K562 (cell line): Measurements from ENCODE around the gene JAK3.

Experiments used
- CTCF ChIP-seq, 3 experiments: IDR thresholded peaks in 2 of 3; conservative IDR thresholded peaks in 1 of 3; 2 replicates each; pipeline ENCODE4 v1.5.1; 2011 to 2012; ENCODE audit warnings: low read length in 3 of 3, mild to moderate bottlenecking in 3 of 3, control low read depth in 2 of 3, improper control_type of control experiment in 1 of 3, inconsistent platforms in 1 of 3, low read depth in 1 of 3, mixed read lengths in 1 of 3, moderate library complexity in 1 of 3; ENCODE audit not compliant: insufficient read depth in 2 of 3
- DNMT1 ChIP-seq: fragments of 450-650 bp; IDR thresholded peaks from 2 replicates; pipeline ENCODE4 v1.6.1; 2016; ENCODE audit warnings: antibody characterized with exemption, mild to moderate bottlenecking
- KAT8 ChIP-seq: fragments of 450-650 bp; IDR thresholded peaks from 2 replicates; pipeline ENCODE4 v1.6.1; 2016; ENCODE audit warnings: low read depth, mild to moderate bottlenecking
- MAX ChIP-seq: sonication (generic); formaldehyde crosslinking; IDR thresholded peaks from 2 replicates; pipeline ENCODE4 v1.9.0; 2022; ENCODE audit warnings: mild to moderate bottlenecking, missing genetic modification reagents
- SP2 ChIP-seq: IDR thresholded peaks from 2 replicates; pipeline ENCODE4 v1.6.1; 2011; ENCODE audit warnings: mild to moderate bottlenecking, low read depth, low read length, moderate library complexity; ENCODE audit not compliant: poor library complexity, severe bottlenecking; ENCODE audit errors: extremely low read depth
- ZNF274 ChIP-seq: IDR thresholded peaks from 2 replicates; pipeline ENCODE4 v1.6.1; 2011; ENCODE audit warnings: low read depth, mild to moderate bottlenecking, low read length, moderate library complexity, borderline replicate concordance
- TF ChIP-seq, protein P1 (sequence below): fragments of 250-450 bp; sonication (Bioruptor Pico); IDR thresholded peaks from 2 replicates; pipeline ENCODE4 v1.5.0; 2020; ENCODE audit warnings: mild to moderate bottlenecking
- TF ChIP-seq, protein P2 (sequence below): sonication (generic); IDR thresholded peaks from 2 replicates; pipeline ENCODE4 v1.6.1; 2016

GRCh38 chr19:17879466-17879865, 31.7 kb upstream of the JAK3 start:
- TF ChIP-seq MAX (CRISPR knock-in tag), result no peak
- no peak for TF ChIP-seq KAT8
- TF ChIP-seq ZNF274, result no peak
- no peak for TF ChIP-seq DNMT1
- TF ChIP-seq, protein P1, sequence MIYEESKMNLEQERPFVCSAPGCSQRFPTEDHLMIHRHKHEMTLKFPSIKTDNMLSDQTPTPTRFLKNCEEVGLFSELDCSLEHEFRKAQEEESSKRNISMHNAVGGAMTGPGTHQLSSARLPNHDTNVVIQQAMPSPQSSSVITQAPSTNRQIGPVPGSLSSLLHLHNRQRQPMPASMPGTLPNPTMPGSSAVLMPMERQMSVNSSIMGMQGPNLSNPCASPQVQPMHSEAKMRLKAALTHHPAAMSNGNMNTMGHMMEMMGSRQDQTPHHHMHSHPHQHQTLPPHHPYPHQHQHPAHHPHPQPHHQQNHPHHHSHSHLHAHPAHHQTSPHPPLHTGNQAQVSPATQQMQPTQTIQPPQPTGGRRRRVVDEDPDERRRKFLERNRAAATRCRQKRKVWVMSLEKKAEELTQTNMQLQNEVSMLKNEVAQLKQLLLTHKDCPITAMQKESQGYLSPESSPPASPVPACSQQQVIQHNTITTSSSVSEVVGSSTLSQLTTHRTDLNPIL (CRISPR knock-in tag), result no peak
- TF ChIP-seq, protein P2, sequence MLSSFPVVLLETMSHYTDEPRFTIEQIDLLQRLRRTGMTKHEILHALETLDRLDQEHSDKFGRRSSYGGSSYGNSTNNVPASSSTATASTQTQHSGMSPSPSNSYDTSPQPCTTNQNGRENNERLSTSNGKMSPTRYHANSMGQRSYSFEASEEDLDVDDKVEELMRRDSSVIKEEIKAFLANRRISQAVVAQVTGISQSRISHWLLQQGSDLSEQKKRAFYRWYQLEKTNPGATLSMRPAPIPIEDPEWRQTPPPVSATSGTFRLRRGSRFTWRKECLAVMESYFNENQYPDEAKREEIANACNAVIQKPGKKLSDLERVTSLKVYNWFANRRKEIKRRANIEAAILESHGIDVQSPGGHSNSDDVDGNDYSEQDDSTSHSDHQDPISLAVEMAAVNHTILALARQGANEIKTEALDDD, result no peak
- no peak for TF ChIP-seq CTCF (IDR thresholded peaks at IDR 0.05 in 2 of 3, conservative IDR thresholded peaks at IDR 0.05 in 1 of 3; ENCODE audit: insufficient read depth in 2 of 3, low read depth in 1 of 3, low read length in 3 of 3)
- TF ChIP-seq SP2, result no peak
